GM19035 (cell line): ENCODE results near the gene PCK1.

ENCODE experiments used
- ATAC-seq: cut with Tn5 transposase; IDR thresholded peaks from one replicate; pipeline ENCODE4 v1.9.1; 2021; ENCODE audit not compliant: unreplicated experiment

Gene PCK1

GRCh38 chr20:57601211-57601570, 40.3 kb downstream of the PCK1 start:
- no peak for ATAC-seq

DNA sequence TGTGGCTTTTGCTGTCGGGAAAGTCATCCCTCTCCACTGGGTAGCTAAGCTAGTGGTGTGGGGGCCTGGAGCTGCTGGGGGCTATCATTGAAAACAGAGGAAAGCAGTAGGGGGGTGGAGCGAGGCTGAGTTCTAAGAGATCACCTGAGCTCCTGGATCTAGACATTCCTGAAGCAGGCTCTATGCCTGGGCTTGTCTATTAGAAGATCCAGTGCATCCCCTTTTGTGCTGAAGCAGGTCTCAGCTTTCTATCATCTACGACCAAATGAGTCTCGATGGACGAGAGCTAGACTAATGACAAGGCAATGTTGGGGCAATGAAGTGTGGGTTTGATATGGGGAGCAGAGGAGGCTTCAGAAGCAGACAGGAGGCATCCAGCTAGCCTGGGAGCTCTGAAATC, 40.8 kb downstream of the PCK1 start:
- ATAC-seq: no peak

- ATAC-seq: no peak
Measured at GRCh38 chr20:57603120-57603519, 42.2 kb downstream of the PCK1 start.

DNA sequence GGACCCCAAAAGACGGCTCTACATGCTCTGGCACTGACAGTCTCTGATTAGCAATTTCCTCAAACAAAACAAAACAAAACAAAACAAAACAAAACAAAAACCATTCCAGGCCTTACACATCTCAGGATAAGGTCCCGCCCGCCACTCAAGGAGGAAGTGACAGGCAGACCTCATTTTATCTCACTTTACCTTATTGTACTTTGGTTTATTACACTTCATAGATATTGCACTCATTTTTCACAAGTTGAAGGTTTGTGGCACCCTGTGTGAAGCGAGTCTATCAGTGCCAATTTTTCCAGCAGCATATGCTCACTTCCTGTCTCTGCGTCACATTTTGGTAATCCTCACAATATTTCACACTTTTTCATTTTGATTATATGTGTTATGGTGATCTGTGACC, 44.1 kb downstream of the PCK1 start:
- ATAC-seq: no peak

DNA sequence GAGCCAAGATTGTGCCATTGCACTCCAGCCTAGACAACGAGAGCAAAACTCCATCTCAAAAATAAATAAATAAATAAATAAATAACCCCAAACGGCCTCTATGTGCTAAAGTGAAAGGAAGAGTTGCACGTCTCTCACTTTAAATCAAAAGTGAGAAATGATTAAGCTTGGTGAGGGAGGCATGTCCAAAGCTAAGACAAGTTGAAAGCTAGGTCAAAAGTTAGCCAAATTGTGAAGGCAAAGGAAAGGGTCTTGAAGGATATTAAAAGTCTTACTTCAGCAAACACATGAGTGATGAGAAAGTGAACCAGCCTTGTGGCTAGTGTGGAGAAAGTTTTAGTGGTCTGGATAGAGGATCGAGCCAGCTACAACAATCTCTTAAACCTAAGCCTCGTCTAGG, 45.0 kb downstream of the PCK1 start:
- no peak for ATAC-seq

- ATAC-seq: no peak
Measured at GRCh38 chr20:57608516-57608915, 47.6 kb downstream of the PCK1 start.

DNA sequence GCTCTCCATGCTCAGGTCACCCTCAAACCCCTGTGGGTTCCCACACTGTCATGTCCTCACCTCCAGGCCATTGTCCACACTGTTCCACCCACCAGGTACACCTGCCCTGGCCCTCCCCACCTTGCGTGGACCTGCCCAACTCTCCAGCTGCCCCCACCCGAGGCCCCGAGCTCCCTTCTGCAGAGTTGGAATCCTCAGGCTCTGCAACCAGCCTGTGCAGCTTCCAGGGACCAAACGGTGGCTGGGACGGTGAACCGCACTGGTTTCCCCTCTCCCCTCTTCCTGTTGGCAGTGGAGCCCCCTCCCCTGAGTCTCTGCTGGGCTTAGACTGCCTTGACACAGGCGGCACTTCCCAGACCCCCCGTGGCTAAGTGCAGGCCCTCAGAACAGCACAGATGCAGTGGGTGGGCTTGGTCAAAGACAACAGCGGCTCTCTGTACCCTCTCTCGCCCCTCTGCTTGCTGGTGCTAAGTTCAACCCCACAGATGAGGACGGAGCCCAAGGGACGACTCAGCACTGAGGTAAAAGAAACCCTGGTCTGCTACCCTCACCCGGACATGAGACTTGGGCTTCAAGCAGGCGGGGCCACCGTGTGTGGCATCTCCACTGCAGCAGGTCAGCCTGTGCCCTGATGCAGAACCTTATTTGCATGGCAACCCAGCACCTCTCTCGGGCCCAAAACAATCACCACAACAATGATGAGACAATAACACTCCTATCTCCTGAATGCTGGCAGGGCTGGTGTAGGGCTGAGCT, 48.4 kb downstream of the PCK1 start:
- no peak for ATAC-seq

- ATAC-seq: no peak
Measured at GRCh38 chr20:57609842-57610167, 48.9 kb downstream of the PCK1 start.

- ATAC-seq: no peak
Measured at GRCh38 chr20:57610261-57610952, 49.5 kb downstream of the PCK1 start.

- no peak for ATAC-seq
Measured at GRCh38 chr20:57611586-57612311, 50.8 kb downstream of the PCK1 start.

- ATAC-seq: no peak
Measured at GRCh38 chr20:57612436-57612835, 51.5 kb downstream of the PCK1 start.

DNA sequence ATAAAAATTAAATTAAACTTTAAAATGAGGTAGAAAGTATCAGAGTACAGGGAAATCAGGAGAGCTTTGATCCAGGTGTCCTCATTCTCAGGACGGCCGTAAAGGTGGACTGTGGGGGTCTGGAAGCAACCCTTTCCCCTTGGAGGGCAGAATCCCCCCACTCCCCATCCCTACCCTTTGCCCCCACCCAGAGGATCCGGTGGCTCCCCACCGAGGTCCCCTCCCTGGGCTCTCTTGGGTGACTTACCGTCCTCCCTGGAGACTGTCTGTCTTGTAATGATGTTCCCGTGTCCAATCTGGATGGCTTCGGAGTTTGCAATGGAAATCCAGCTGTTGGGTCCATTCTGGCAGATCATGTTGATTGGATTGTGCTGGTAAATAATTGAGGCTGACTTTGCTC, 52.0 kb downstream of the PCK1 start:
- ATAC-seq: no peak

DNA sequence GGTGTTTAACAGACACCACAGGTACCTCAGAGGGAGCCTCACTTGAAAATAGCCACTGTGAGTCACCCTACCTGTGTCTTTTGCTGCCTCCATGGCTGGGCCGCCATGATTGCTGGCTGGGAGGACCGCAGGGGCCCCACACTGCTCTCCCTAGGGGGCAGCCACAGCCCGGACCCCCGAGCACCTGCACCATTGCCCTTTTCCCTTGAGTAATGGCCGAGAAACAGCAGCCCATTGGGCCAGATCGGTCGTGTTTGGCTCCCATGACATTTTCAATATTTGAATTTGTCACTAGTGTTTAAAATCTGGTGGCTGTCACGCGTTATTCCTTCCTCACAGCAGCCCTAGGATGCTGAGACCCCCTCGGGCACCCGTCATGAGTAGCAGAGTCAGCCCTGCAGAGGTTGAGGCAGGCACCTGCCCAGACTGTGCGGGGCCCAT, 52.6 kb downstream of the PCK1 start:
- no peak for ATAC-seq

GRCh38 chr20:57614490-57615444, 53.9 kb downstream of the PCK1 start:
- no peak for ATAC-seq

GRCh38 chr20:57615445-57615811, 54.5 kb downstream of the PCK1 start:
- ATAC-seq: no peak

DNA sequence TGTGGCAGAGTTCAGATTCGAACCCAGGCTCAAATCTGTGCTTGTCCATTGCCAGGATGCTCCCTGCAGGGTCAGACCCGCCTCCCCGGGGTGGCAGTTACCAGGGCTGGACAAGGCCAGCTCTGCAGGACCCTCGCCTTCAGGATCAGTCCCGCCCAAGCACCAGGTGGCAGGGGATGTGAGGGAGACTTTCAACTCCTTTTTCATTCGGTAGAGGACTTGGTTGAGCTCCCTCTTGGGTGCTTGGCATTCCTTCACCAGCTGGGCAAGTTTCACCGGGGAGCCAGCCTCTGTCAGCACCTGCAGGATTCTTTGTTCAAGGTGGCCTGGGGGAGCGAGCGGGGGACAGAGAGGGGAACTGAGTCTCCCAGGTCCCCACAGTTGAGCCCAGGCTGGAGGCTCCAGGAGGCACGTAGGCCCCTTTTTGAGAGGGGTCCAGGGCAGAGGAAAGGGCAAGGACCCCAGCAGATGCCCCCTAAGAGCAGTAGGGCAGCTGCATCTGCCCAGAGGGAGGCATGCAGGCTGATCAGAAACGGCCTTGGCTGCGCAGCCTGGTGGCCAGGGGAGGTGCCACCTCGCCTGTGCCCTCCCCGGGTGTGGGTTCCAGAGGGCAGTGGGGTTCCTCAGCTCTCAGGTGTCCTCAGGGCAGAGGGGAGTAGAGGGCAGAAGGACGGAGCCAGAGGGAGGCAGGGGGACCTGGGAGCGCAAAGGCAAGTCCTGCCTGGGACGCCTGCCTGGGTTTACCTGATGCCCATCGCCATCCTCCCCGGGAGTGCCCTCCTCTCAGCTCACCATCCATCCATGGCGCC, 55.4 kb downstream of the PCK1 start:
- ATAC-seq: no peak

- no peak for ATAC-seq
Measured at GRCh38 chr20:57617079-57617795, 56.3 kb downstream of the PCK1 start.
